ENCODE data around the gene CLMN.

The CLMN gene

GRCh38 chr14:95334044-95334443 is 14.3 kb upstream of the CLMN start:
- Mint-ChIP-seq H3K27me3 (ENCODE audit: low read depth) (peaks cover 1% of the 10 kb centered on the region), H3K27ac (no peak overlapping the region), H3K4me1 (ENCODE audit: low read depth) (no peaks in the 10 kb centered on the region), H3K36me3 (ENCODE audit: low read depth) (no peaks in the 10 kb centered on the region), H3K9me3 (no peaks in the 10 kb centered on the region), H3K4me3 (no peak overlapping the region)

GRCh38 chr14:95332641-95333040 is 12.9 kb upstream of the CLMN start:
- H3K36me3 Mint-ChIP-seq (ENCODE audit: low read depth) = no peaks in the 10 kb centered on the region
- H3K27me3 Mint-ChIP-seq (ENCODE audit: low read depth) = peaks cover 9% of the 10 kb centered on the region
- no peaks in the 10 kb centered on the region for H3K9me3 Mint-ChIP-seq
- H3K27ac Mint-ChIP-seq = no peak overlapping the region
- H3K4me1 Mint-ChIP-seq (ENCODE audit: low read depth) = no peaks in the 10 kb centered on the region
- no peak overlapping the region for H3K4me3 Mint-ChIP-seq

DNA sequence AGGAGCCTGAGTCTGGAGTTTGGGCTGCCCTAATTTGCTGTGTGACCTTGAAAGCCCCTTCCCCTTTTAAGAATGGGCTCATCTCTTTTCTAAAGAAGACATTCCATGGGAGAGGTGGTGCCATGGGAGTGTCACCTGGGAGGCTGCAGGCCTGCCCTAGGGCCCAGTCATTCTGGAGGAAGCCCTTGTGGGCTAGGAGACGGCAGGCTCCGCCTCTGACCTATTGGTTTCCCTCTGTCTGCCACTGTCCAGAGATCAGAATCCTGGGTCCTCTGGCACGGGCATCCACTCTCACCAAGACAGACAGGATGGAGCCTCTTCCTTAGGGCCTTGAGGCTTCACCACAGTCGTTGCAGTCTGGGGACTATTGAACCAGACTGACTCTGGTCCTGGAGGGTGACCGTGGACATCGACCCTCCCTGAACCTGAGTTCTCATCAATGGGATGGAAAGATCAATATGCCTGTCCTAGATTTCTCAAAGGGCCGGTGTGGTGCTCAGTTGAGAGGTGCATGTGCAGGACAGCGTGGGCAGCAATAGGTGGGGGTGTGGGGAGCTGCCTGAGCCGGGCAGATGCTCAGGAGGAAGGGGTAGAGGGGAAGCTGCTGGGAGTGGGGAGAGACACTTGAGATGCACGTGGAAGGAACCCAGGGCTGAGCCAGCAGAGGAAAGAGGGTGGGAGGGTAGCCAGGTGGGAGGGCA is 12.2 kb upstream of the CLMN start:
- H3K36me3 Mint-ChIP-seq (ENCODE audit: low read depth) = no peaks in the 10 kb centered on the region
- H3K27ac Mint-ChIP-seq = no peak overlapping the region
- peaks cover 10% of the 10 kb centered on the region for H3K27me3 Mint-ChIP-seq (ENCODE audit: low read depth)
- no peaks in the 10 kb centered on the region for H3K9me3 Mint-ChIP-seq
- no peaks in the 10 kb centered on the region for H3K4me1 Mint-ChIP-seq (ENCODE audit: low read depth)
- H3K4me3 Mint-ChIP-seq = no peak overlapping the region

DNA sequence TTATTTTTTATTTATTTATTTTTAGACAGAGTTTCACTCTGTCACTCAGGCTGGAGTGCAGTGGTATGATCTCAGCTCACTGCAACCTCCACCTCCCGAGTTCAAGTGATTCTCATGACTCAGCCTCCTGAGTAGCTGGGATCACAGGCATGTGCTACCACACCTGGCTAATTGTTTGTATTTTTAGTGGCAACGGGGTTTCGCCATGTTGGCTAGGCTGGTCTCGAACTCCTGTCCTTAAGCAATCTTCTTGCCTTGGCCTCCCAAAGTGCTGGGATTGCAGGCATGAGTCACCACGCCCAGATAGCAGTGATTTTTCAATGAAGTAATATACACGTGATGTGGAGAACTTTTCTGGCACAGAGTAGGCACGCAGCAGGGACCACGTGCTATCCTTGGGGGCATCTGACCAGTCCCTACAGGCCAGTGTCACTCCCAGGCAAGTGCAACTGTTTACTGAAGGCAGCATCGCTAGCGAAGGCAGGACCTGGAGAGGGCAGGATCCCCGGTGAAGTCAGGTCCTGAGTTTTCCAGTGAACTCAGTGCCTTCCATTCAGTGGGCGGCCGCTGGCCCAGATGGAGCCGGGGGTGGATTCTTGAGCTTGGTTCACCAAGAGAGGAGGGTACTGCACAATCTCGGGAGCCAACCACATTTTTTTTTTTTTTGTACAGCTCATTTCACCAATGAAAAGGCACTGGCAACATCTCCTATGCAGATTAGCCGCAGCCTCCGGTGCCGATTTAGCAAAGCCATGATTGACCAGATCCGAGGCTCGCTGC is 11.1 kb upstream of the CLMN start:
- H3K27me3 Mint-ChIP-seq (ENCODE audit: low read depth) = peaks cover 17% of the 10 kb centered on the region
- no peak overlapping the region for H3K4me3 Mint-ChIP-seq
- no peaks in the 10 kb centered on the region for H3K9me3 Mint-ChIP-seq
- H3K36me3 Mint-ChIP-seq (ENCODE audit: low read depth) = no peaks in the 10 kb centered on the region
- H3K27ac Mint-ChIP-seq = no peak overlapping the region
- no peaks in the 10 kb centered on the region for H3K4me1 Mint-ChIP-seq (ENCODE audit: low read depth)

GRCh38 chr14:95329941-95330340 is 10.2 kb upstream of the CLMN start:
- Mint-ChIP-seq H3K4me3 (no peak overlapping the region), H3K36me3 (ENCODE audit: low read depth) (no peaks in the 10 kb centered on the region), H3K4me1 (ENCODE audit: low read depth) (no peaks in the 10 kb centered on the region), H3K9me3 (no peaks in the 10 kb centered on the region), H3K27ac (no peak overlapping the region), H3K27me3 (ENCODE audit: low read depth) (peaks cover 22% of the 10 kb centered on the region)

- peaks cover 22% of the 10 kb centered on the region for H3K27me3 Mint-ChIP-seq (ENCODE audit: low read depth)
- no peaks in the 10 kb centered on the region for H3K36me3 Mint-ChIP-seq (ENCODE audit: low read depth)
- no peak overlapping the region for H3K27ac Mint-ChIP-seq
- no peak overlapping the region for H3K4me3 Mint-ChIP-seq
- no peaks in the 10 kb centered on the region for H3K4me1 Mint-ChIP-seq (ENCODE audit: low read depth)
- H3K9me3 Mint-ChIP-seq = no peaks in the 10 kb centered on the region
These were observed 9.2 kb upstream of the CLMN start for GRCh38 chr14:95328729-95329503.

- Mint-ChIP-seq H3K36me3 (ENCODE audit: low read depth) (no peaks in the 10 kb centered on the region), H3K4me3 (no peak overlapping the region), H3K27me3 (ENCODE audit: low read depth) (peaks cover 25% of the 10 kb centered on the region), H3K27ac (no peak overlapping the region), H3K9me3 (no peaks in the 10 kb centered on the region), H3K4me1 (ENCODE audit: low read depth) (no peaks in the 10 kb centered on the region)
These were observed 8.1 kb upstream of the CLMN start for GRCh38 chr14:95327558-95328374.

DNA sequence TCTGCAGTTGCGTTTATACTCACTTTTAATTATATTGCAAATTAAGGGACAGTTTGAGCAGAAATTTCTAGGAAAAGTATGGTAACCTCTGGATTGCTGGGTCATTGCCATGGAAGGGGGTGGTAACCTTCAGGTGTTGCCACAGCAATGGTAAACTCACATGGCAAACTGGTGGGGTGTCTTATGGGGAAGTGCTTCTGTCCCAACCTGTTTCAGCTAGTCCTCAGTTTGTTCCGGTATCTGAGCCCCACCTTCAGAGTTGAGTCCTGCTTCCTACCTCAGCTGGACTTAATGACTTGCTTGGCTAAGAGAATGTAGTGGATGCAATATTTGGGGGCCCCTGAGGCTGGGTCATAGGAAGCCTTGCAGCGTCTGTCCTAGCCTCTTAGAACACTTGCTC is 7.3 kb upstream of the CLMN start:
- H3K27me3 Mint-ChIP-seq (ENCODE audit: low read depth) = peaks cover 28% of the 10 kb centered on the region
- H3K4me3 Mint-ChIP-seq = no peak overlapping the region
- no peaks in the 10 kb centered on the region for H3K4me1 Mint-ChIP-seq (ENCODE audit: low read depth)
- no peaks in the 10 kb centered on the region for H3K36me3 Mint-ChIP-seq (ENCODE audit: low read depth)
- no peaks in the 10 kb centered on the region for H3K9me3 Mint-ChIP-seq
- no peak overlapping the region for H3K27ac Mint-ChIP-seq

DNA sequence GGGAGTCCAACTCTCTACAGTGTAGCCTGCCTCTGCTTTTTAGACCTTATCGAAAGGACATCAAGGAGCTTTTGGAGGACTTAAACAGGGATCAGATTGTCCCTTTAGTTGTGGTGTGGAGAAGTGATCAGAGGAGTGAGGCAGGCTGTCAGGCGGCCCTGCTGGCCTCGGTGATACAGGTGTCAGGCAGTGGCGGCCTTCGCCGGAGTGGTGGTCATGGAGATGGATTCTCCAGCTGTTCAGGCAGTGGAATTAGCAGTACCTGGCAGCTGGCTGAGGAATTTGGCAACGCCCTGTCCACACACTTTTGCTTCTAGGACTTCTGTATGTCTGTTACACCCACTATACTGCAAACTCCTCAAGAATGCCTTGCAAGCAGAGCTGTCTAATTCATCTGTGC is 4.2 kb upstream of the CLMN start:
- Mint-ChIP-seq H3K4me3 (no peak overlapping the region), H3K36me3 (ENCODE audit: low read depth) (no peaks in the 10 kb centered on the region), H3K4me1 (ENCODE audit: low read depth) (no peaks in the 10 kb centered on the region), H3K27ac (no peak overlapping the region), H3K9me3 (no peaks in the 10 kb centered on the region), H3K27me3 (ENCODE audit: low read depth) (peaks cover 39% of the 10 kb centered on the region)

DNA sequence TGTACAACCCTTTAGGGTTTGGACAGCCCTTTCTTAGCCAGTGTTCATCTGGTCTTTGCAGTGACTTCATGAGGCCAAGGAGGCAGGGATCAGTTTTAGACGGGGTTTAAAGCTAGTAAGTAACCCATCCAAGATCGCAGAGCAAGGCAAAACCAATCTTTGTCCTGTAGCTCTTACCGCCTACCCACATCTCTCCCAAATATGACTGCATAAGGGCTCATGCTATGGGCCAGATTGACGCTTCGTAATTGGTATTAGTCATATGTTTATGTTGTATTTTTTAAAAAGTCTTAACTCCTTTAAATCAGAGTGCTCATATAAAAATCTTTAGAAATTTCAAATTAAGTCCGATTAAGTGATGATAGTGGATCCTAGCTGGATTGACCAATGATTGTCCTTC is 3.7 kb upstream of the CLMN start:
- no peak overlapping the region for H3K27ac Mint-ChIP-seq
- no peaks in the 10 kb centered on the region for H3K4me1 Mint-ChIP-seq (ENCODE audit: low read depth)
- H3K9me3 Mint-ChIP-seq = no peaks in the 10 kb centered on the region
- no peaks in the 10 kb centered on the region for H3K36me3 Mint-ChIP-seq (ENCODE audit: low read depth)
- H3K4me3 Mint-ChIP-seq = no peak overlapping the region
- peaks cover 42% of the 10 kb centered on the region for H3K27me3 Mint-ChIP-seq (ENCODE audit: low read depth)

- H3K4me3 Mint-ChIP-seq = no peak overlapping the region
- no peaks in the 10 kb centered on the region for H3K36me3 Mint-ChIP-seq (ENCODE audit: low read depth)
- peaks cover 2% of the 10 kb centered on the region for H3K4me1 Mint-ChIP-seq (ENCODE audit: low read depth)
- no peaks in the 10 kb centered on the region for H3K9me3 Mint-ChIP-seq
- H3K27ac Mint-ChIP-seq = no peak overlapping the region
- H3K27me3 Mint-ChIP-seq (ENCODE audit: low read depth) = peaks cover 45% of the 10 kb centered on the region
These were observed 2.9 kb upstream of the CLMN start for GRCh38 chr14:95322651-95323050.

- Mint-ChIP-seq H3K9me3 (no peaks in the 10 kb centered on the region), H3K27me3 (ENCODE audit: low read depth) (peaks cover 50% of the 10 kb centered on the region), H3K4me3 (no peak overlapping the region), H3K36me3 (ENCODE audit: low read depth) (no peaks in the 10 kb centered on the region), H3K27ac (no peak overlapping the region), H3K4me1 (ENCODE audit: low read depth) (peaks cover 2% of the 10 kb centered on the region)
These were observed 2.2 kb upstream of the CLMN start for GRCh38 chr14:95321693-95322455.

DNA sequence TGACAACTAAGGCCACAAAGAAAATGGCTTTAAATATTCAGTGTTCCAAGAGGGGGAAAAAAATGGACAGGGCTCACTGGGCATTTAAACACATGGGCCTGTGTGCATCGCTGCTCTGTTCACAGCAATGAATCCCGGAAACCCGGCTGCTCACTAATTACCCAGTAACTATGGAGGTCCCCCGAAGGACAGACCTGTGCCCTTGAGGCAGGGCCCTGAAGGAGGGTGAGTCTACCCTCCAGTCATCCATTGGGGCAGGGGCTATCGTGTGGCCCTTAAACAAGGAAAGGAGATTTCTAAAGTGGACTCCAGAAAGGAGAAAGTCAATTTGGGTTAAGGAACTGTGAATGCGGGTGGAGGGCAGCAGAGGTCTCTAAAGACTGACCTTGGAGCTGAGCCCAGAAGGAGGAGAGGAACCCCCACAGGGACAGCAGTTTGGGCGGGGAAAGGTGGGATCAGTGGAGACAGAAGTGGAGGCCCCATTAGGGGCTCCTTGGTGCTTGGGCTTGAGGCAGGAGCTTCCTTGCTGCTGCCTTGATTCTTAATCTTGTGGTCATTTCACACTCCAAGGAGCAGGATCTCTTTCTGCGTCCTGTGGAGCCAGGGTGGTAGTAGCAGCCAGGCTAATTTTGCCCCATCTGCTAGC is 1.4 kb upstream of the CLMN start:
- no peaks in the 10 kb centered on the region for H3K9me3 Mint-ChIP-seq
- H3K27ac Mint-ChIP-seq = no peak overlapping the region
- peaks cover 49% of the 10 kb centered on the region for H3K27me3 Mint-ChIP-seq (ENCODE audit: low read depth)
- no peak overlapping the region for H3K4me3 Mint-ChIP-seq
- H3K4me1 Mint-ChIP-seq (ENCODE audit: low read depth) = peaks cover 2% of the 10 kb centered on the region
- no peaks in the 10 kb centered on the region for H3K36me3 Mint-ChIP-seq (ENCODE audit: low read depth)
